Mesenchymal stem cell (in vitro differentiated cells and primary cell): Measurements from ENCODE around the gene PITX3.

Experiments
- DNase-seq: peaks from one replicate; pipeline ENCODE4 v3.0.0-alpha.2; 2013
- H2AFZ ChIP-seq: one replicate; pipeline ENCODE4 v1.6.1; 2013; ENCODE audit warnings: low read depth, mild to moderate bottlenecking, control low read depth, inconsistent platforms, low read length, moderate library complexity
- H2AK5ac ChIP-seq: 2 replicates; pipeline ENCODE4 v1.6.1; 2013; ENCODE audit warnings: low read length, moderate library complexity, mild to moderate bottlenecking, inconsistent platforms; ENCODE audit not compliant: severe bottlenecking
- H2BK120ac ChIP-seq: one replicate; pipeline ENCODE4 v1.6.1; 2013; ENCODE audit warnings: low read depth, mild to moderate bottlenecking, inconsistent platforms, low read length, moderate library complexity
- H2BK12ac ChIP-seq, 2 experiments: one replicate each; pipeline ENCODE4 v1.6.1; 2013; ENCODE audit warnings: inconsistent platforms in 2 of 2, low read length in 2 of 2, mild to moderate bottlenecking in 2 of 2, moderate library complexity in 2 of 2, control low read depth in 1 of 2
- H2BK15ac ChIP-seq: one replicate; pipeline ENCODE4 v1.6.1; 2013; ENCODE audit warnings: mild to moderate bottlenecking, low read depth, inconsistent platforms; ENCODE audit not compliant: poor library complexity, severe bottlenecking
- H2BK5ac ChIP-seq: 2 replicates; pipeline ENCODE4 v1.6.1; 2013; ENCODE audit warnings: low read depth, mild to moderate bottlenecking, low read length, control low read depth, inconsistent platforms; ENCODE audit not compliant: poor library complexity, severe bottlenecking
- H3K14ac ChIP-seq, 2 experiments: one replicate each; pipeline ENCODE4 v1.6.1; 2013; ENCODE audit warnings: inconsistent platforms in 2 of 2, low read length in 2 of 2, control low read depth in 1 of 2, mild to moderate bottlenecking in 1 of 2, moderate library complexity in 1 of 2
- H3K18ac ChIP-seq, 2 experiments: one replicate each; pipeline ENCODE4 v1.6.1; 2013; ENCODE audit warnings: inconsistent platforms in 2 of 2, low read length in 2 of 2, control low read depth in 1 of 2, low read depth in 1 of 2, mild to moderate bottlenecking in 1 of 2
- H3K23ac ChIP-seq, 2 experiments: one replicate each; pipeline ENCODE4 v1.6.1; 2013; ENCODE audit warnings: inconsistent platforms in 2 of 2, low read length in 2 of 2, mild to moderate bottlenecking in 2 of 2, moderate library complexity in 2 of 2, control low read depth in 1 of 2
- H3K27ac ChIP-seq: 2 replicates; pipeline ENCODE4 v1.5.1; 2013; ENCODE audit warnings: mild to moderate bottlenecking, moderate library complexity, low read length, control low read depth, inconsistent platforms; ENCODE audit not compliant: poor library complexity, severe bottlenecking
- H3K27me3 ChIP-seq, 2 experiments: 2 replicates each; pipeline versions ENCODE4 v1.6.1 to v1.7.0; 2013; ENCODE audit warnings: low read length in 2 of 2, mild to moderate bottlenecking in 2 of 2, moderate library complexity in 2 of 2, control low read depth in 1 of 2, inconsistent platforms in 1 of 2; ENCODE audit not compliant: control insufficient read depth in 1 of 2, insufficient read depth in 1 of 2
- H3K36me3 ChIP-seq, 2 experiments: 2 replicates each; pipeline versions ENCODE4 v1.6.1 to v1.7.0; 2013; ENCODE audit warnings: low read length in 2 of 2, control low read depth in 1 of 2, inconsistent platforms in 1 of 2, low read depth in 1 of 2, mild to moderate bottlenecking in 1 of 2; ENCODE audit not compliant: insufficient read depth in 2 of 2, control insufficient read depth in 1 of 2
- H3K4ac ChIP-seq, 2 experiments: one replicate each; pipeline ENCODE4 v1.6.1; 2013; ENCODE audit warnings: inconsistent platforms in 2 of 2, low read length in 2 of 2, mild to moderate bottlenecking in 2 of 2, moderate library complexity in 2 of 2, control low read depth in 1 of 2, low read depth in 1 of 2
- H3K4me1 ChIP-seq: 2 replicates; pipeline ENCODE4 v1.6.1; 2013; ENCODE audit warnings: low read depth, low read length, control low read depth; ENCODE audit not compliant: control insufficient read depth, insufficient read depth
- H3K4me2 ChIP-seq: 2 replicates; pipeline ENCODE4 v1.6.1; 2013; ENCODE audit warnings: low read length, mild to moderate bottlenecking, inconsistent platforms; ENCODE audit not compliant: poor library complexity, severe bottlenecking
- H3K4me3 ChIP-seq, 2 experiments: 2 replicates each; pipeline versions ENCODE4 v1.5.1 to v1.7.0; 2013; ENCODE audit warnings: low read length in 2 of 2, mild to moderate bottlenecking in 2 of 2, control low read depth in 1 of 2, low read depth in 1 of 2; ENCODE audit not compliant: insufficient read depth in 1 of 2
- H3K79me1 ChIP-seq: replicated peaks from 2 replicates; pipeline ENCODE4 v1.6.1; 2013; ENCODE audit warnings: mild to moderate bottlenecking, control low read depth, low read length, inconsistent platforms; ENCODE audit not compliant: poor library complexity, severe bottlenecking
- H3K9ac ChIP-seq: 2 replicates; pipeline ENCODE4 v1.7.0; 2013; ENCODE audit warnings: mild to moderate bottlenecking, low read length, moderate library complexity
- H3K9me3 ChIP-seq: 2 replicates; pipeline ENCODE4 v1.7.0; 2013; ENCODE audit warnings: mild to moderate bottlenecking, low read length; ENCODE audit not compliant: control insufficient read depth
- H4K8ac ChIP-seq: one replicate; pipeline ENCODE4 v1.6.1; 2013; ENCODE audit warnings: inconsistent platforms, mild to moderate bottlenecking, low read length, moderate library complexity
- H4K91ac ChIP-seq: one replicate; pipeline ENCODE4 v1.6.1; 2013; ENCODE audit warnings: mild to moderate bottlenecking, low read length, inconsistent platforms
- WGBS: methylation state at CpG from one replicate; pipeline ENCODE4 v1.1.7; 2013; ENCODE audit warnings: mixed read lengths; 5-methylcytosine and 5-hydroxymethylcytosine counted together

Gene PITX3

DNA sequence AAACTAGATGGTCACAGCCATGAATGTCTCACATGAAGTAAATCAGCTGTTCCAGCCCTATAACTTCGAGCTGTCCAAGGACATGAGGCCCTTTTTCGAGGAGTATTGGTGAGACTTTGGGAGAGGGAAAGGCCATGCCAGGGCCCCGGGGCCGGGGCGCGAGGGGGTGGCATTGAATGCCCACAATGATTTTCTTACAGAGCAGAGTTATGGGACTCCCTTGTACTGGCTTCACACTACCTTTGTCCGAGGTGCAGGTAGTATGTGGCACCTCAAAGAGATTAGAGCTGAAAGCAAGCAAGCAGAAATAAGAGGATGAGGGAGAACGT lies 14.8 kb downstream of the PITX3 start:
- DNase-seq = no peak

GRCh38 chr10:102225646-102226541 lies 15.4 kb downstream of the PITX3 start, which contains the start of gene ELOVL3:
Gene ELOVL3 (plus strand): TSS chr10:102226299. CDS start chr10:102226549, 250 bp downstream.
- Histone ChIP-seq H3K9ac (peak within 1 kb of the TSS; percentile 84), H2BK15ac (peak within 1 kb of the TSS; percentile 74), H3K36me3 (no peaks in the 10 kb centered on the region), H3K18ac (peak within 1 kb of the TSS; percentile 4 to 78), H3K4me3 (peak within 1 kb of the TSS in 1 of 2 experiments; percentile 79), H3K27me3 (peaks cover 19 to 35% of the 10 kb centered on the region in 2 experiments), H3K79me1 (no peaks in the 10 kb centered on the region), H4K91ac (no peak within 1 kb of the TSS), H3K4me2 (peak within 1 kb of the TSS; percentile 36), H3K14ac (peak within 1 kb of the TSS in 1 of 2 experiments; percentile 58), H2AK5ac (no peak within 1 kb of the TSS), H3K4me1 (peaks cover 16% of the 10 kb centered on the region), H3K9me3 (no peaks in the 10 kb centered on the region), H3K4ac (no peak within 1 kb of the TSS), H2BK120ac (no peak within 1 kb of the TSS), H2BK5ac (no peak within 1 kb of the TSS), H4K8ac (peak within 1 kb of the TSS; percentile 71), H2BK12ac (peak within 1 kb of the TSS in 1 of 2 experiments; percentile 89), H3K23ac (peak within 1 kb of the TSS in 1 of 2 experiments; percentile 54), H2AFZ (no peak within 1 kb of the TSS), H3K27ac (peak within 1 kb of the TSS; percentile 65)
- DNase-seq = peak; percentile 94
- 7% methylated on average over 46 of the region's 47 CpGs for WGBS

More for the DNA sequence above, 14.8 kb downstream of the PITX3 start:
- H3K4me1 ChIP-seq = peaks cover 22% of the 10 kb centered on the region
- no peak overlapping the region for H2BK5ac ChIP-seq
- peak overlapping the region; percentile 59 for H4K8ac ChIP-seq
- H3K27ac ChIP-seq = no peak overlapping the region
- H3K18ac ChIP-seq = no peak overlapping the region
- H3K4me2 ChIP-seq = peak overlapping the region; percentile 36
- H3K9me3 ChIP-seq = no peaks in the 10 kb centered on the region
- H3K4ac ChIP-seq = no peak overlapping the region
- H3K79me1 ChIP-seq = no peaks in the 10 kb centered on the region
- no peak overlapping the region for H3K23ac ChIP-seq
- no peak overlapping the region for H2BK120ac ChIP-seq
- no peak overlapping the region for H2AFZ ChIP-seq
- peaks cover 17 to 35% of the 10 kb centered on the region in 2 experiments for H3K27me3 ChIP-seq
- no peaks in the 10 kb centered on the region for H3K36me3 ChIP-seq
- H2BK12ac ChIP-seq = no peak overlapping the region
- peak overlapping the region in 1 of 2 experiments; percentile 79 for H3K4me3 ChIP-seq
- H3K14ac ChIP-seq = no peak overlapping the region
- H4K91ac ChIP-seq = no peak overlapping the region
- peak overlapping the region; percentile 58 for H3K9ac ChIP-seq
- peak overlapping the region; percentile 74 for H2BK15ac ChIP-seq
- 84% methylated on average over 8 of the region's 8 CpGs for WGBS
- no peak overlapping the region for H2AK5ac ChIP-seq

- H3K9ac ChIP-seq = no peak overlapping the region
- no peaks in the 10 kb centered on the region for H3K79me1 ChIP-seq
- H3K9me3 ChIP-seq = no peaks in the 10 kb centered on the region
- H3K36me3 ChIP-seq = no peaks in the 10 kb centered on the region
- H2BK12ac ChIP-seq = no peak overlapping the region
- H4K91ac ChIP-seq = no peak overlapping the region
- no peak overlapping the region for H3K18ac ChIP-seq
- DNase-seq = no peak
- no peak overlapping the region for H2BK15ac ChIP-seq
- no peak overlapping the region for H3K4ac ChIP-seq
- peaks cover 8 to 22% of the 10 kb centered on the region in 2 experiments for H3K27me3 ChIP-seq
- H3K4me3 ChIP-seq = no peak overlapping the region
- no peak overlapping the region for H2AK5ac ChIP-seq
- no peak overlapping the region for H3K27ac ChIP-seq
- H2BK5ac ChIP-seq = no peak overlapping the region
- WGBS = 84% methylated on average over 5 of the region's 5 CpGs
- peaks cover 7% of the 10 kb centered on the region for H3K4me1 ChIP-seq
- H3K23ac ChIP-seq = no peak overlapping the region
- H3K4me2 ChIP-seq = no peak overlapping the region
- H2AFZ ChIP-seq = no peak overlapping the region
- H4K8ac ChIP-seq = no peak overlapping the region
- no peak overlapping the region for H3K14ac ChIP-seq
- H2BK120ac ChIP-seq = no peak overlapping the region
Observed at GRCh38 chr10:102222797-102223196, 18.5 kb downstream of the PITX3 start.

- no peaks in the 10 kb centered on the region for H3K36me3 ChIP-seq
- H3K9me3 ChIP-seq = no peaks in the 10 kb centered on the region
- H3K4me2 ChIP-seq = no peak overlapping the region
- H3K14ac ChIP-seq = no peak overlapping the region
- no peak overlapping the region for H3K18ac ChIP-seq
- H2AFZ ChIP-seq = no peak overlapping the region
- no peak overlapping the region for H3K4ac ChIP-seq
- peaks cover 6 to 7% of the 10 kb centered on the region in 2 experiments for H3K27me3 ChIP-seq
- H2BK12ac ChIP-seq = no peak overlapping the region
- H2BK15ac ChIP-seq = no peak overlapping the region
- H3K27ac ChIP-seq = no peak overlapping the region
- H3K23ac ChIP-seq = no peak overlapping the region
- no peak overlapping the region for H4K91ac ChIP-seq
- no peak for DNase-seq
- no peaks in the 10 kb centered on the region for H3K4me1 ChIP-seq
- no peaks in the 10 kb centered on the region for H3K79me1 ChIP-seq
- no peak overlapping the region for H2BK120ac ChIP-seq
- H2BK5ac ChIP-seq = no peak overlapping the region
- H2AK5ac ChIP-seq = no peak overlapping the region
- no peak overlapping the region for H3K9ac ChIP-seq
- no peak overlapping the region for H3K4me3 ChIP-seq
- no peak overlapping the region for H4K8ac ChIP-seq
Observed at GRCh38 chr10:102220612-102221011, 20.7 kb downstream of the PITX3 start.
